Neutrophil (primary cell): ENCODE measurements around the gene PMEPA1.

Source experiments
- H3K27ac ChIP-seq: fragments of 200-600 bp; sonication (generic); 2 replicates; pipeline ENCODE4 v1.5.1; 2016; ENCODE audit warnings: mild to moderate bottlenecking, moderate library complexity
- H3K27me3 ChIP-seq: fragments of 200-600 bp; sonication (generic); 2 replicates; pipeline ENCODE4 v1.6.0; 2016; ENCODE audit warnings: mild to moderate bottlenecking
- H3K36me3 ChIP-seq: fragments of 200-600 bp; sonication (generic); 2 replicates; pipeline ENCODE4 v1.5.1; 2017
- H3K4me1 ChIP-seq, 2 experiments: fragments of 200-600 bp in 1 of 2; sonication (generic) in 1 of 2; 1 replicate in 1 of 2; 2 replicates in 1 of 2; pipeline versions ENCODE4 v1.5.1 to v1.6.1; 2013 to 2016; ENCODE audit warnings: low read depth in 1 of 2, low read length in 1 of 2, mild to moderate bottlenecking in 1 of 2, moderate library complexity in 1 of 2; ENCODE audit not compliant: control insufficient read depth in 1 of 2, insufficient read depth in 1 of 2
- H3K4me3 ChIP-seq, 2 experiments: fragments of 200-600 bp in 1 of 2; sonication (generic) in 1 of 2; 1 replicate in 1 of 2; 2 replicates in 1 of 2; pipeline ENCODE4 v1.5.1; 2013 to 2016; ENCODE audit warnings: low read depth in 1 of 2, low read length in 1 of 2, mild to moderate bottlenecking in 1 of 2, moderate library complexity in 1 of 2
- H3K9me3 ChIP-seq: fragments of 200-600 bp; sonication (generic); 2 replicates; pipeline ENCODE4 v1.5.1; 2016
- TF ChIP-seq, protein P1 (sequence below): fragments of 200-600 bp; sonication (generic); IDR thresholded peaks from 2 replicates; pipeline ENCODE4 v1.5.1; 2016; ENCODE audit warnings: antibody characterized with exemption

Gene PMEPA1

DNA sequence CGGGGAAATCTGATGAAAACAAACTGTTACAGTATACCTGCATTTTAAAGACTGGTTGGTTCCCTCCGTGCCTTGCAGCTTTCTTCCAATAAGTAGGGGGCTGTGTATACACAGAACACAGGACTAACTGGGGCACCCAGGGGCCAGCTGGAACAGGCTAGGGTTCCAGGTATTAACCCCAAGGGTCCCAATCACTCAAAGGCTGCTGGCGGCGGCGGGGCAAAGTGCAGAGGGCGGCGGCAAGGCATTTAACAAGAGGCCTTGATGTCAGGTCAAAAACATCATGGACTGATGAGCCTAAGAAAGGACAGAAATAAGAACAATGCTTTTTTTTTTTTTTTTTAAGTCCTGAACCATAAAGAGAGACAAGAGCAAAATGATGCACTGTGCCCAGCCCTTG is 2.5 kb downstream of the PMEPA1 start:
- Histone ChIP-seq H3K4me1 (peaks cover 7 to 9% of the 10 kb centered on the region in 2 experiments), H3K36me3 (no peaks in the 10 kb centered on the region), H3K27ac (no peak overlapping the region), H3K4me3 (no peak overlapping the region), H3K27me3 (peaks cover 76% of the 10 kb centered on the region), H3K9me3 (no peaks in the 10 kb centered on the region)
- TF ChIP-seq, protein P1, sequence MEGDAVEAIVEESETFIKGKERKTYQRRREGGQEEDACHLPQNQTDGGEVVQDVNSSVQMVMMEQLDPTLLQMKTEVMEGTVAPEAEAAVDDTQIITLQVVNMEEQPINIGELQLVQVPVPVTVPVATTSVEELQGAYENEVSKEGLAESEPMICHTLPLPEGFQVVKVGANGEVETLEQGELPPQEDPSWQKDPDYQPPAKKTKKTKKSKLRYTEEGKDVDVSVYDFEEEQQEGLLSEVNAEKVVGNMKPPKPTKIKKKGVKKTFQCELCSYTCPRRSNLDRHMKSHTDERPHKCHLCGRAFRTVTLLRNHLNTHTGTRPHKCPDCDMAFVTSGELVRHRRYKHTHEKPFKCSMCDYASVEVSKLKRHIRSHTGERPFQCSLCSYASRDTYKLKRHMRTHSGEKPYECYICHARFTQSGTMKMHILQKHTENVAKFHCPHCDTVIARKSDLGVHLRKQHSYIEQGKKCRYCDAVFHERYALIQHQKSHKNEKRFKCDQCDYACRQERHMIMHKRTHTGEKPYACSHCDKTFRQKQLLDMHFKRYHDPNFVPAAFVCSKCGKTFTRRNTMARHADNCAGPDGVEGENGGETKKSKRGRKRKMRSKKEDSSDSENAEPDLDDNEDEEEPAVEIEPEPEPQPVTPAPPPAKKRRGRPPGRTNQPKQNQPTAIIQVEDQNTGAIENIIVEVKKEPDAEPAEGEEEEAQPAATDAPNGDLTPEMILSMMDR = no peak

DNA sequence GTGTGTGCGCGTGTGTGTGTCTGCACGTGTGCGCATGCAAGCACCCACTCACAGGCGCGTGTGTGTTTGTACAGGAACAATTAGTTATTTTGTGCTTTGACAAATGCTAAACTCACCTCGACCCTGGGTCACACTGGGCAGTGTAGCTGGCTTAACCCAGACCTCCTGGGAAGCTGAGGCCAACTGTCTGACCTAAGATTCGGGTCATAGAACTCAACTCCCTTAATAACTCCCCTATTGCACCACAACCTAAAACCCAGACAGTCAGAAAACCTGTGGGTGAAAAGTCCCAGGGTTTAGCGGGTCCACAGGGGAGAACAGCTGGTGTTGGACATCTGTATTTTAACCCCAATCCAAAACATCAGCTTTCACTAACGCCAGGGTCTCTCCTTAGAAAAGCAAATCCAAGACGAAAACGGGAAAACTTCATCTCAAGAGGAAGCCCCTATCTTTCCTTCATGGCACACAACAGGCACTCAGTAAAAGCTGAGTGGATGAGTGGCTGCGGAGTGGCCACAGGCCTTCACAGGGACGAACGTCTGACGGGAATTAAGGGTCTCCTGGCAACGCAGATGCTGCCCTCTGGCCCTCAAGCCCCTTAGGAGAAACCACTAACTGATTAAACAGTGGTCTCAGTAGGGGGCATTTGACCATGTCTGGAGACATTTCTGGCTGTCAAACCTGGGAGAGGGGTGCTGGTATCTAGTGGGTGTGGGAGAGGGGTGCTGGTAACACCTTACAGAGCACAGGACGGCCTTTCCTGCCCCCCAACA is 4.5 kb downstream of the PMEPA1 start:
- no peak overlapping the region for H3K27ac ChIP-seq
- TF ChIP-seq, protein P1 = no peak
- H3K27me3 ChIP-seq = peaks cover 56% of the 10 kb centered on the region
- H3K9me3 ChIP-seq = no peaks in the 10 kb centered on the region
- H3K36me3 ChIP-seq = no peaks in the 10 kb centered on the region
- H3K4me3 ChIP-seq = no peak overlapping the region
- peaks cover 4 to 6% of the 10 kb centered on the region in 2 experiments for H3K4me1 ChIP-seq

DNA sequence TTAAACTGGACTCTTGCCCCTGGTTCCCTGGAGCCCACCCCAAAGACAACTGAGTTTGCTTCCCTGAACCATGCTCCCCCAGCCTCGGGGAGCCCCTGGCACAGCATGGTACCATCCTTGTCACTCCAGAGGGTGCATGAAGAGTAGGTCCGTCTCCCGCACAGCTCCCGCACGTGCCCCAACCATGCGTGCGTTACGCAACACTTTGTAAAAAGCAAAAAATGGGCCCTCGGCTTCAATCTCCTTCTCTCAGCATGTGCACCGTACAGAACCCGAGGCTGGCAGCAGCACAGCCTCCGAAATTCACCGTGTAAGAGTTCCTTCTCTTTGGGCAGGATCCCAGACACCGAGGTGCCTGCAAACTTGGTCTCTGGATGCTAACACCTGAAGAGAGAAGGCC is 5.6 kb downstream of the PMEPA1 start:
- Histone ChIP-seq H3K27me3 (peaks cover 47% of the 10 kb centered on the region), H3K36me3 (no peaks in the 10 kb centered on the region), H3K4me1 (no peaks in the 10 kb centered on the region), H3K4me3 (no peak overlapping the region), H3K27ac (no peak overlapping the region), H3K9me3 (no peaks in the 10 kb centered on the region)
- TF ChIP-seq, protein P1 = no peak

DNA sequence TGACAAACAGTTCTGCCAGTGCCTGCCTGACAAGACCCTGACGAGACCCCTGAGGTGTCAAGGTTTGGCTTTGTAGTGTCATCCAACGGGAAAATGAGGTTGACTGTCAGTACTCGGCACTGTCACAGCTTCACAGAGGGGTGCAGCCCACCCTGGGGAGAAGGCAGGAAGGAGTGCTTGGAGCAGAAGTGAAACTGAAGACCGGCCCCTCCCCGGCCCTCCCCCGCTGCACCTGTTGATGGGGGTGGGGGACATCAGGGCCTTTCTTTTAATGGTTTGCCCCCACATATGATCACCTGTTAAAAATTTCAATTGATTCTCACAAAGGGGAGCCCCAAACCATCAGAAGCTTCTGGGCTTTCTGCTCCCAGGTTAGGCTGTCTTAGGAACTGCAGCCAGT is 6.8 kb downstream of the PMEPA1 start:
- Histone ChIP-seq H3K27me3 (peaks cover 34% of the 10 kb centered on the region), H3K27ac (no peak overlapping the region), H3K9me3 (no peaks in the 10 kb centered on the region), H3K4me1 (no peaks in the 10 kb centered on the region), H3K36me3 (no peaks in the 10 kb centered on the region), H3K4me3 (no peak overlapping the region)
- TF ChIP-seq, protein P1 = no peak

DNA sequence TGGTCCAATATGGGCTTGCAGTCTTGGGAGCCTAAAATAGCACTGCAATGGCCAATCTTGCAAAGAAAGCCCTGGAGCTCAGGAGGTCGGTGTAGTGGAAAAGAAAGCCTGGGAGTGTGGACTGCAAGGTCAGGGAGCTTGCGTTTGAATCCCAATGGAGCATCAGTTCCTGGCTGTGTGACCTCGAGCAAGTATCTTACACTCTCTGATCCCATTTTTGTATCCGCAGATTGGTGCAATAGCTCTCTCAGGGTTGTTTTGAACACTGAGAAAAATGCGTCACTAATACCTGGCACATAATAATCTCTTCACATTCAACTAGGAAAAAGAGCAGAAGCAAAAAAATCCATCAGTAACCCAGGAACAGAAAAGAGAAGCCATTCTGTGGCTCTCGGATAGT is 7.3 kb downstream of the PMEPA1 start:
- Histone ChIP-seq H3K4me3 (no peak overlapping the region), H3K36me3 (no peaks in the 10 kb centered on the region), H3K4me1 (no peaks in the 10 kb centered on the region), H3K9me3 (no peaks in the 10 kb centered on the region), H3K27ac (no peak overlapping the region), H3K27me3 (peaks cover 30% of the 10 kb centered on the region)
- TF ChIP-seq, protein P1 = no peak
